ENCODE results near the gene C11orf42.

Gene C11orf42

GRCh38 chr11:6205366-6205765 lies at the start of gene C11orf42:
Gene C11orf42 (plus strand): TSS chr11:6205557. CDS start chr11:6205616, 59 bp downstream.
- DNase-seq = no peak

GRCh38 chr11:6156628-6157359 lies 48.6 kb upstream of the C11orf42 start:
- DNase-seq = no peak

DNA sequence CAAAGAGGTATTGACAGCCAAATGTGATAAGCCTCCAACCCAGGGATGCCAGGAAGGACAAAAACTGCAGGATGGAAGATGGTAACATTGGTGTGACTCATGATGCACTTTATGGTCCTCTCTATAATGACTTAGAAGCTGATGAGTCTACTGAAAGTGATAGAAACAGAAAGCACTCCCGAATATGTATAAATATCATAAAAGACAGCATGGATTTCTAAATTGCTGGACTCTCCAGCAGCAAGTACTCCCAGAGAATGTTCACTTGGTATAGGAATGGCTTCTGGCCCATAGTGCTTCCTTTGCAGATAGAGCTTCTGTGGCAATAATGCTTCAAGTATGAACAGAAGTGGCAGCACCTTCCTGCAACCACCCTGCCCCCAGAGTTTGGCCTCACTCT lies 35.1 kb upstream of the C11orf42 start, which contains the start of gene OR52B2:
TSS of gene OR52B2 (minus strand) at position 101 of the 400 bp plus-strand sequence. CDS start at position 101, 0 bp downstream.
- DNase-seq = no peak

- no peak for DNase-seq
These were observed 29.9 kb upstream of the C11orf42 start for GRCh38 chr11:6175440-6175839.

GRCh38 chr11:6191742-6192141 lies 13.6 kb upstream of the C11orf42 start:
- DNase-seq = no peak

GRCh38 chr11:6194065-6194581 lies 11.2 kb upstream of the C11orf42 start:
- no peak for DNase-seq

- no peak for DNase-seq
These were observed 9.0 kb upstream of the C11orf42 start for GRCh38 chr11:6196396-6196795.

DNA sequence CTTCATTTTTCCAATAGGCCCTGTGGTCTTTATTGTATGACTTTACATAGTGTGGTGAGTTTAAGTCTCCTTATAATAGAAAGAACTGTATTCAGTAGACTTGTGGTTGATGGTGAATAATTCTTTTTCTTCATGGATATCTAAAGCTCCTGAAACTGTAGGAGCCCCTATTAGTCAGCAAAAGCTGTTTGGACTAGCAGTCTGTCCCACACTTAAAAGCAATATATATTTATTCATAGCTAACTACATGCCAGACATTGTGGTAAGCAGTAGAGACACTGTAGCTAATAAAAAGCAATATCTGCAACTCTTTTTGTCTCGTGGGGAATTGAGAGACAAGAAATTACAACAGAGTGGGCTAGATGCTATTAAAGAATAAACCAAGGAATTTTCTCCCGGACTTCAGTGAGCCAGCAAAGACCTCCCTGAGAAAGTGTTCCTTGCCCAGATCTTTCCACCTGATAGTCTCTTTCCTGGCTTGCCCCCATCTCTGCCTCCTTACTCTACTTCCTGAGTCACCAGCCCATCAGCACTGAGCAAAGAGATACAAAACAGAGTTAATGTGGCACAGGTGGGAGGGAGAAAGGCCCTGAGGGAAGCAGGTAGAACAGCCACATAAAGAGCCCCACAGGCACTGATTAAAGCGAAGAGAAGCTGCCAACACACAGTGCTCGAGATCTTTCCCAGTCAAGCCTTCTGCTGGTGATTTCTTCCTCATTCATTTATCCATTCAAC lies 7.7 kb upstream of the C11orf42 start:
- no peak for DNase-seq

- DNase-seq = no peak
These were observed 6.1 kb upstream of the C11orf42 start, which contains the start of gene OR52W1 for GRCh38 chr11:6199174-6199810. Gene OR52W1 (plus strand): TSS chr11:6199224. CDS start chr11:6199224, 0 bp downstream.

DNA sequence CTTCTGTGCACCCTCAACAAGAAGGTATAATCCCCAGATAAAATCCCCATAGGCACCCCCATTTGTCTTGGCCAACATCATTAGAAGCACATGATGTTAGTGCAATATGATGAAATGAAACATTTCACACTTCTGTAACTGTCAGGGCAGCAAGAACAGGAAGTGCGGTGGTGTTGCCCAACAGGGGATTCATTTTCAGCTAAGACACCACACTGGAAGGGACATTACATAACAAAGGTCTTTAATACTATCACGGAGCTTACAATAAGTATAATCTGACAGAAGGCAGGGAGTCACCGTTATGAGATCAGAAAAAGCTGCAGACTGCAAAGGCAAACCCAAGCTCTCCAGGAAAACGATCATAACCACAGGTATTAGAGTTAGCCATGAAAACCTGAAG lies 4.4 kb upstream of the C11orf42 start:
- no peak for DNase-seq

GRCh38 chr11:6201481-6201880 lies 3.9 kb upstream of the C11orf42 start:
- DNase-seq = no peak

DNA sequence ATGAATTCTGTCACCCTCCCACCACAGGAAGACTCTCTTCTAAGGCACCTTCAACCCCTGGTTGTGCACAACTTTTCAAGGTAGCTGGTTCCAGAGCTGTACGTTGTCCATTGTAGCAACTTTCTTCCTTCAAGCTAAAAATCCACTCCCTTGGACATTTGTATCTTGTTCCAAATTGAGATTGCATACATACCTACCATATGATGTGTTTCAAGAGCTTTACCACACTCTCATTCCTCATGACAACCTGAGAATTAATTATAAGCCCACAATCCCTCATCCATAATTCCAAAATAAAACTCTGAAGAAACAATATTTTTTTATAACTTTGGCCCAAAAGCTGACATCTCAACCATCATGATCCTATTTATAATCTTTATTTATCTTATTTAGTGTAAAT lies 3.3 kb upstream of the C11orf42 start:
- no peak for DNase-seq

- DNase-seq = no peak
These were observed 2.0 kb upstream of the C11orf42 start for GRCh38 chr11:6203327-6203726.

DNA sequence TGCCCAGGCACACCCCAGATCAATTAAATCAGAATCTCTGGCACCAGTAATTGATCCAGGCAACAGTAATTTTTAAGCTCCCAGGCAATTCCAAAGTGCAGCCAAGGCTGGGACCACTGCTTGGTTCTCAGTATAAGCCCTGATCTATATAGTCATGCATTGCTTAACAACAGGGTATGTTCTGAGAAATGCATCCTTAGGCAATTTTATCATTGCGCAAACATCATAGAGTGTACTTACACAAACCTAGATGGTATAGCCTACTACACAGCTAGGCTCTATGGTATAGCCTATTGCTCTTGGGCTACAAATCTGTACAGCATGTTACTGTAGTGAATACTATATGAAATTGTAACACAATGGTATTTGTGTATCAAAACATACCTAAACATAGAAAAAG lies 651 bp upstream of the C11orf42 start:
- DNase-seq = no peak

DNA sequence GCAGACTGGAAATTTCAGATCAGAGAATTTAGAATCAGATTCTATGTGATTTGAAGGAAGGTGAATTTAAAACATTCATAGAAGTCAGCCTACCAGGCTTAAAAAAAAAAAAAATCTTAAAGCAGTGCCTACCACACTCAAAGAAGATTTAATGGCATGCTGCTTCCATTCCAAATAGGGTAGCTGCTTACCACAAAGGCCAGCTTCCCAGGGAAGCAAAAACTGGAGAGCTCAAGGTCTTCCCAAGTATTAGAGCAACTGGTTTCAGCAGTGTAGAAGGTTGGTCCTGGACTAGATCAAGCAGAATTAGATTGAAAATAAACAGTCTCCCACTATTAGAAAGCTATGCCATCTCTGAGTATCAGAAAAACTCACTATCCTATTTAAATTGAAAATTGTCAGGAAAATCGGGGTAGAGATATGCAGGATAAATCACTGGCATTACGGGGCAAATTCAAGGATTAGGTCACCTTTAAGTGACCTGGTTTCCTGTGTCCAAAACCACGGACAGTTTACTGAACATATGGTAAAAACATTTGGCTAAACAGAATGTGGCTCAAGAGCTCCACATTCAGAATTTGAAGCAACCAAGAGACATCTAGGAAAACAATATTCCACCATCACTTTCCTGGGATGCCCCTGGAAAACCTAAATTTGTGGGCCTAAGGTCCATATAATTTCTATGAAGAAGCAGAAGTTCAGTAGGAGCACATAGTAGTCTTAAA lies 1.3 kb downstream of the C11orf42 start:
- no peak for DNase-seq

DNA sequence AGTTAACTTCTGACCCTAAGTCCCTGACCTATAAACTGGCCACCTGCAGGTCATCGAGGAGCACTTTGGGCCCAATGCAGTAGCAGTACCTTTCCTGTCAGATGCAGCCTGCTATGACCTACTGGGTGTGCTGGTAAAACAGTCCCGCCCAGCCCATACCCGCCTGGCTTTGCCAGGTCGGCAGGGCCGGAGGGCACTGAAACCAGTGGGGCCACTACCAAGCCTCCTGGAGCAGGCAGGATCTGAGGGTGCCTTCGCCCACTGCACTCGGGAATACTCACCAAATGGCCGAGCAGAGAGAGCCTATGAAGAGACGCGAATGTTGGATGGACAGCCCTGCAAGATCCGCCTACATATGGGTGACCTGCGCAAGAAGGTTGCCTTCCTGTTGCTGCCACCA lies 4.4 kb downstream of the C11orf42 start:
- no peak for DNase-seq

DNA sequence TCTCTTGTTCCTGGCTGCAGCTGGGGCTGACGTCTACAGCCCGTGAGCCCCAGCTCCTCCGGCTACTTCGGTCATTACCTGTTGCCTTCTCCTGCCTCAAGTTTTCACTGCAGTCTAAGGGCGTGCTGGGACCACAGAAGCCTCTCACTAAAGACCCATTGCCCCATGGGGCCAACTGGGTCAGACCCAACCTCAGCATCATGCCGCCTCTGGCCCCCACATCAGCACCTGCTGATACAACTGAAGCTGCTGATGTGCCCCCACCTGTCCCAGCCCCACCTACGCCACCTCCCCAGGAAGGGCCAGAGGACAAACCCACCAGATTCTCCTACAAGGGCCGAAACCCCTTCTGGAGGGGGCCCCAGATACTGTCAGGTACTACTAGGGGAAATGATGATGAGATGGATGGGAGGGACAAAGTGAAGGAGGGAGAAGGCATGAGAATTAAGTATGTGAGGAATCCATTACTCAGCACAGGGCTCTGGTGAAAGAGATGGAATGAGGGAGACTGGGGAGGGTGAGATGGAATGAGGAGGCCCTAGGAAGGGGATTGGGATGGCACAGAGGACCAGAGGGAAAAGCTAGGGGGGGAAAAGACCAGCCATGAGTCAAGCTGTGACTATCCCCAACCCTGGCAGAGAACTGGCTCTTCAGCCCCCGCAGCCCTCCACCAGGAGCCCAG lies 5.1 kb downstream of the C11orf42 start:
- DNase-seq = no peak

- no peak for DNase-seq
These were observed 9.2 kb downstream of the C11orf42 start for GRCh38 chr11:6214530-6214929.

DNA sequence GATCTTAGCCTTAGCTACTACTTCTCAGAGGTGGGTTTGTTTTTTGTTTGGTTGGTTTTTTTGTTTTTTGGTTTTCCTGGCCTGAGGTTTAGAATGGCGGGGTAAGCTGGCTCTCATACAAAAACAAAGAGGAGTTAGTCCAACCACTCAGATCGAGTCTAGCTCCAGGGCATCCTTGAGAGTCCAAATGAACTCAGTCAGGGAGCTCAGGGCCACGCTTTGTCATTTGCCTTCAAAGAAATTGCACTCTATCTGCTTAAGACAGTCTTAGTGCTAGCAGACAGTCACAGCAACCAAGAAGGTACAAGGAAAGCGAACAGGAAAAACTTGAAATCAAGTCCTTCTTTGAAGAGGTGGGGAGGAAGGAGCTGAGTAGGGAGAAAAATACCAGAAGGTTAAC lies 11.1 kb downstream of the C11orf42 start:
- DNase-seq = no peak

DNA sequence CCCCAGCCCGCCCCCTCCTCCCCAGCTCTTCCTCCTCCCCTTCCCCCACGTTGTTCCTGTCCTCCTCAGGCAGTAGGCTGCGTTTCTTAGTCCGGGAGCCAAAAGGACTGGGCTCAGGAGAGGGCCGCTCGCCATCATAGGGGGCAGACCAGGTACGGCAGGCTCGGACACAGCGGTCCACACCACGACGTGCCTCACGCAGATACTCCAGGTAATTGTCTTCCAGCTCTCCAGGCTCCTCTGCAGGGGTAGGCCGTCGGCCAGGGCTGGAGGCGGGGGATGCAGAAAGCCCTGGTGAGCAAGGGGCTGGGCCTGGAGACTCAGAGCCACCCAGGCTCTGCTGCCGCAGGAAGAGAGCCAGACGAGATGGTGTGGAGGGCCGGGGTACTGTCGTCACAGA lies 12.4 kb downstream of the C11orf42 start:
- no peak for DNase-seq

DNA sequence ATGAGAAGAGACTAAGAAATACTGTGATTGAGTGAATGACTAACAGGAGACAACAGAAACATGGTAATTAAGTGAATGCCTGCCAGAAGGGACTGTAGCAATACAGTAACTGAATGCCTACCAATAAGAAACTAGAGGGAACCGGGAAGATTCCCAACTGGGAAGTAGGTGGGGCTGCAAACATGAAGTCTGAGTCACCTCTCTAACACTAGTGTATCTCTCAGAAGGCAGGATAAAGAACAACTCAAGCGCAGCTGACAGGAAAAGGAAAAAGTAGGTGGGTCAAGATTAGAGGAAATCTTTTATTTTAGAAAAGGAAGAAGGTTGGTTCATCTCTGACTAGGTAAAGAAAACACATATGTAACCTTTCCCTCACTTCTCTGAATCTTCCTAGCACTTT lies 14.0 kb downstream of the C11orf42 start:
- DNase-seq = no peak

- DNase-seq = no peak
These were observed 18.5 kb downstream of the C11orf42 start for GRCh38 chr11:6223854-6224253.

Data from NCI-H774 (cell line).